GM10266 (cell line): ENCODE data around the gene NPAS3.

Experiments
- DNase-seq: peaks from one replicate; pipeline ENCODE4 v3.0.0; 2012; ENCODE audit errors: extremely low spot score
- TF ChIP-seq, protein P1 (sequence below): IDR thresholded peaks from 2 replicates; pipeline ENCODE4 v1.5.1; 2012; ENCODE audit warnings: mild to moderate bottlenecking, low read depth; ENCODE audit not compliant: control insufficient read depth, insufficient read depth; ENCODE audit errors: missing control alignments

Gene NPAS3

DNA sequence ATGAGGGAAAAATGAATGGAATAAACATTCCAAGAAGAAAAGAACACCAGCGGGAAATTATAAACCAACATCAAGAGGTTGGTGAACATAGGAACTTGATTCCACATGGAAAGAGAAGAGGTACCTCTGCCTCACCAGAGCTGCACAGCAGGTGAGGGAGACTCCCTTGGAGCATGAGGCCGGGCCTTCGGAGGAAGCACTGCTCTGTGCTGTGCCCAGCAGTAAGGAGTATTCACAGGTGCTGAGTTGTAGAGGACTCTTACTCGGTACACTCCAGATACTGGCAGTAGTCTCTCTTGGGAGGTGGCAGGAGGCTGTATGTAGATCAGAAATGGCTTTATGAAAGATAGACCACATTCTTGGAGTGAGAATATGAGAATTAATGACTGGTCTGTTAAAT, 76.0 kb downstream of the NPAS3 start:
- no peak for DNase-seq
- TF ChIP-seq, protein P1, sequence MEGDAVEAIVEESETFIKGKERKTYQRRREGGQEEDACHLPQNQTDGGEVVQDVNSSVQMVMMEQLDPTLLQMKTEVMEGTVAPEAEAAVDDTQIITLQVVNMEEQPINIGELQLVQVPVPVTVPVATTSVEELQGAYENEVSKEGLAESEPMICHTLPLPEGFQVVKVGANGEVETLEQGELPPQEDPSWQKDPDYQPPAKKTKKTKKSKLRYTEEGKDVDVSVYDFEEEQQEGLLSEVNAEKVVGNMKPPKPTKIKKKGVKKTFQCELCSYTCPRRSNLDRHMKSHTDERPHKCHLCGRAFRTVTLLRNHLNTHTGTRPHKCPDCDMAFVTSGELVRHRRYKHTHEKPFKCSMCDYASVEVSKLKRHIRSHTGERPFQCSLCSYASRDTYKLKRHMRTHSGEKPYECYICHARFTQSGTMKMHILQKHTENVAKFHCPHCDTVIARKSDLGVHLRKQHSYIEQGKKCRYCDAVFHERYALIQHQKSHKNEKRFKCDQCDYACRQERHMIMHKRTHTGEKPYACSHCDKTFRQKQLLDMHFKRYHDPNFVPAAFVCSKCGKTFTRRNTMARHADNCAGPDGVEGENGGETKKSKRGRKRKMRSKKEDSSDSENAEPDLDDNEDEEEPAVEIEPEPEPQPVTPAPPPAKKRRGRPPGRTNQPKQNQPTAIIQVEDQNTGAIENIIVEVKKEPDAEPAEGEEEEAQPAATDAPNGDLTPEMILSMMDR, result no peak

DNA sequence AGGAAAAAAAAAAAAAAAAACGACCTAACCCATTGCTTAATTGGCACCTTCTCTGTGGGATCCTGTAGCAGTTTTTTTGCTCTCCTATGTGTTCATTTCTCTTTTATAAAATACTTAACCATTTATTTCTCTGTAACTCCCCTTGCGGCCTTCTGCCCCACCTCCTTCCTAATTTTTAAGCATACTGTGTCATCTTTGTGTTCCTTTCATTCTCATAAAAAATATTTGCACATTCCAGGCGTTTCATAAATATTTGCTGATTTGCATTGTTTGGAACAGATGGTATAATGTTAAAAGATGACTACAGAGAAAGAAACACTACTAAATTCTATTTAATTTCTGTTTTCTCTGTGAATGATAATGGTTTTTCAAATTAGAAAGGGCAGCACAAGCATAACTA, 77.9 kb downstream of the NPAS3 start:
- TF ChIP-seq, protein P1, result no peak
- no peak for DNase-seq

DNA sequence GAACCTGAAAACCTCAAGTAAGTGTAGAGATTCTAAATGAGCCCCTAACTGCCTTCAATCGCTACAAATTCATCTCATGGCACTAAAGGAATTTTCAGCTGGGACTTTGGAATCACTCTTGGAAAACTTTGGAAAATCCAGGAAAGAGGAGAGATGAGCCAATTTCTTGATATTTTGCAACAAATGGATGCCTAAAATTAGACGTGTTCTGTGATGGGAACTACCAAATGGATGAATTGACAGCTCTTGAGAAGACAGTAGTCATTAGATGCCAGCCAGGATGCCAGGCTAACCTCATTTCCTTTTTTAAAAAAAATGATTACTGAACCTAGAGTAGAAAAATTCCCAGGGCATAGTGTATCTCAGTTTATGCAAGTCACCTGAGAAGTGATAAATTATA, 78.3 kb downstream of the NPAS3 start:
- TF ChIP-seq, protein P1, result no peak
- no peak for DNase-seq

DNA sequence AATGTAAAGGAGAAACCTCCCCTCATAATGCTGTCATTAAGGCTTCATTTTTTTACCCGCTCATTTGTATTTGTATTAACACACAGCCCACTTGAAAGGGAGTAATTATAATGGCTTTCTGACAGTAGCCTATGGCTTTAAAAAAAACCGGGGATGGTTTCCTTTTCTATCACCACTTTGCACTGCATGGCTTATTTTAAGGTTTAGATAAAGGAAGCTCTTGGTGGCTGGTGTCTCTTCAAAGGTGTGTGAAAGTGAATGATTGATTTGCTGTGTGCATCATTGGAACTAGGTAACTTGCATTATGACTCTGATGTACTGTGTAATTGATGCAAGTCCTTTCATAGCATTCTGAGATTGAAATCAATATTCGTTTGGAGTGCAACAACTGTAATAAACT, 80.7 kb downstream of the NPAS3 start:
- TF ChIP-seq, protein P1, result no peak
- DNase-seq, result no peak

DNA sequence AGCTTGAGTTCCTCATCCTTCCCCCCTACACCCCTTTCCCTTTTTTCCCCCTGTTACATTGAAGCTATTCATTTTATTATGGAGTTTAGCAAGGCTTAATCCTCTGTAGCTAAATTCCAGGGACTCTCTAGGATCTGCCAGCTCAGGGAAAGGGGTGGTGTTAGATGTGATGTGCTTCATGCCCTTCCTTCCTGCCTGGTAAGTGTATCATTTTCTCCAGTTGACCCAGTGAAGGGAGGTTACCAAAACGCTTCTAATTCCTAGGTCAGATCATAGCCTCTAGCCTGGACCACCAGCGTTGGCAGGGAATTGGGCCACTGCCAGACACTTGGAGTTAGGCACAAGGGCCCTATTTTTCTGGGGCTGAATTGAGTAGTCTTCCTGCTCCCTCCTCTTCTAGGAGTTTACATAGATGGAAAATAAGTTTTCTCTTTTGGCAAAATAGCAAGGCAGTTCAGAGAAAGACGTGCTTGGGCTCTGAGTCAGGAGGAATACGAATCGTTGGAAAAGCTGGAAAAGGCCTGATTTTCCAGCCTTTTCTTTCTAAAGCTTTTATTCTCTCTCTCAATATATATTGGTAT, 88.3 kb downstream of the NPAS3 start:
- TF ChIP-seq, protein P1, result no peak
- DNase-seq, result no peak

DNA sequence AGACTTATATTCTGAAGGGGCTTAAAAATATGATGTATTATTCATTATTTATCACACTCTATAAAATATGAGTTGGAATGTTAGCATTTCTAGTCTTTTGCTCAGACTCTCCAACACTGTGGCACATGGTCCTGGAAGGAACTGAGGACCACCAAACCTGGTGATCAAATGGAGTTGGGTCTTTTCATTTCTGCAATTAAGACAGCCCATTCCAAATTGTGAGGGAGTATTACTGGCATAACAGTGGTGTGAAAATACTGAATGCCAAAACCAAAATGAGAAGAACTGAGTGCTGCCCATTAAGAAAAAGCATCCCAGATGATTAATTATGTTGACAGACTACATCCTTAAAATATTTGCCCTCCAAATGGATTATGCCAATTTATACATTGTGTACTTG, 90.8 kb downstream of the NPAS3 start:
- no peak for DNase-seq
- TF ChIP-seq, protein P1, result no peak

DNA sequence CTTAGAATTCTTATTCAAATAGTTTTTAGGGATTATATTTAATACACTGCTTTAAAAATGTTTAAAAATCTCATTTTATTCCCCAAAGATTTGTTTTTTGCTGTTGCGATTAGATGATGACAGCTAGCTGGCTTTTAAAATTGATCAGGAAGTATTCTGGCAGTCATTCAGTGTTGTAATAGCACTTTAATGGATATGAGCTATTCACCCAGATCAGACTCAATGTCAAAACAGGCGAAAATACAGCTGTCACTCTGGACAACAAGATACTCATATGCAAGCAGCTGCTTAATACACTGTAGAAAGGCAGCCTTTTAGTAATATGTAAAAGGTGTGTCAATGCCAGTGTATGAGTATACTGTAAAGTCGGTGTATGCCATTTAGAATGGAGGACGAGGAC, 91.7 kb downstream of the NPAS3 start:
- no peak for DNase-seq

More for the DNA sequence above, 91.7 kb downstream of the NPAS3 start:
- TF ChIP-seq, protein P1, result no peak
